Measurements from ENCODE around the gene KRTCAP3. TPM values are rescaled to one million over a fixed set of nuclear protein-coding genes. Genes with fewer than 3 reads are reported as not detected.

Gene KRTCAP3
- total RNA-seq, 1 donor from 2014 or later: not detected

- no peaks in the 10 kb centered on the region for H3K27me3 ChIP-seq
- H3K9me3 ChIP-seq: no peaks in the 10 kb centered on the region
- no peak for DNase-seq (ENCODE audit: low spot score in 2 of 2)
- no peak for TF ChIP-seq CTCF (IDR thresholded peaks at IDR 0.05)
- no peaks in the 10 kb centered on the region for H3K4me1 ChIP-seq
- H3K36me3 ChIP-seq: peaks cover 74 to 84% of the 10 kb centered on the region in 2 donors
- no peak overlapping the region for H3K4me3 ChIP-seq
- intact Hi-C loops (cut with DNase I): no loop called here
- H3K27ac ChIP-seq: no peak overlapping the region
Measured at GRCh38 chr2:27453968-27454367, 11.8 kb downstream of the KRTCAP3 start.

- no peak for DNase-seq (ENCODE audit: low spot score in 2 of 2)
- H3K4me1 ChIP-seq: no peaks in the 10 kb centered on the region
- H3K27me3 ChIP-seq: no peaks in the 10 kb centered on the region
- H3K36me3 ChIP-seq: peaks cover 46 to 64% of the 10 kb centered on the region in 2 donors
- no peak for TF ChIP-seq CTCF (IDR thresholded peaks at IDR 0.05)
- no peak overlapping the region for H3K27ac ChIP-seq
- no peaks in the 10 kb centered on the region for H3K9me3 ChIP-seq
- H3K4me3 ChIP-seq: no peak overlapping the region
- intact Hi-C loops (cut with DNase I): no loop called here
Measured at GRCh38 chr2:27461118-27461517, 18.9 kb downstream of the KRTCAP3 start.

GRCh38 chr2:27464443-27464842 lies 22.3 kb downstream of the KRTCAP3 start:
- Histone ChIP-seq H3K4me3 (no peak overlapping the region), H3K4me1 (no peaks in the 10 kb centered on the region), H3K27me3 (no peaks in the 10 kb centered on the region), H3K27ac (no peak overlapping the region), H3K9me3 (no peaks in the 10 kb centered on the region), H3K36me3 (peaks cover 18 to 30% of the 10 kb centered on the region in 2 donors)
- TF ChIP-seq CTCF (IDR thresholded peaks at IDR 0.05): no peak
- DNase-seq (ENCODE audit: low spot score in 2 of 2): no peak
- intact Hi-C loops (cut with DNase I): no loop called here

- H3K4me1 ChIP-seq: no peaks in the 10 kb centered on the region
- H3K4me3 ChIP-seq: no peak overlapping the region
- H3K27me3 ChIP-seq: no peaks in the 10 kb centered on the region
- peaks cover 32 to 54% of the 10 kb centered on the region in 2 donors for H3K36me3 ChIP-seq
- no peak for DNase-seq (ENCODE audit: low spot score in 2 of 2)
- H3K27ac ChIP-seq: no peak overlapping the region
- intact Hi-C loops (cut with DNase I): no loop called here
- H3K9me3 ChIP-seq: no peaks in the 10 kb centered on the region
- no peak for TF ChIP-seq CTCF (IDR thresholded peaks at IDR 0.05)
Measured at GRCh38 chr2:27471961-27472360, 29.8 kb downstream of the KRTCAP3 start.

- intact Hi-C loops (cut with DNase I): loop anchor here (5.0 kb wide), 1 partner anchor 113 kb away; the partner anchor contains the start of genes EIF2B4 and SNX17
- H3K4me1 ChIP-seq: peaks cover 0 to 11% of the 10 kb centered on the region in 2 donors
- no peak overlapping the region for H3K4me3 ChIP-seq
- TF ChIP-seq CTCF (IDR thresholded peaks at IDR 0.05): no peak
- no peaks in the 10 kb centered on the region for H3K27me3 ChIP-seq
- DNase-seq (ENCODE audit: low spot score in 2 of 2): no peak
- H3K27ac ChIP-seq: no peak overlapping the region
- H3K9me3 ChIP-seq: no peaks in the 10 kb centered on the region
- peaks cover 27 to 36% of the 10 kb centered on the region in 2 donors for H3K36me3 ChIP-seq
Measured at GRCh38 chr2:27485496-27485895, 43.3 kb downstream of the KRTCAP3 start.

- intact Hi-C loops (cut with DNase I): loop anchor here (1.0 to 5.0 kb wide), 5 partner anchors 60 to 140 kb away; partner anchors contain the start of genes CCDC121, EIF2B4, GPN1 and NRBP1
Measured at GRCh38 chr2:27489118-27489497, 46.9 kb downstream of the KRTCAP3 start.

More at GRCh38 chr2:27489118-27489497, 46.9 kb downstream of the KRTCAP3 start:
- no peaks in the 10 kb centered on the region for H3K27me3 ChIP-seq
- peaks cover 0 to 14% of the 10 kb centered on the region in 2 donors for H3K4me1 ChIP-seq
- H3K27ac ChIP-seq: peak overlapping the region; percentile 51 to 77
- no peaks in the 10 kb centered on the region for H3K9me3 ChIP-seq
- peaks cover 6 to 12% of the 10 kb centered on the region in 2 donors for H3K36me3 ChIP-seq
- DNase-seq (ENCODE audit: low spot score in 2 of 2): peak in 1 of 2 donors; percentile 66
- TF ChIP-seq CTCF (IDR thresholded peaks at IDR 0.05): no peak
- H3K4me3 ChIP-seq: peak overlapping the region; percentile 54 to 73
